K562 treated with DMSO at 1 percent for 4 hours (cell line): ENCODE results near the gene MRPS23. TPM values are rescaled to one million over a fixed set of nuclear protein-coding genes. Genes with fewer than 3 reads are reported as not detected.

Experiments used
- total RNA-seq: library from RNA; unstranded; fragments of 300-600 nt; gene quantifications from 2 replicates; pipeline ENCODE4 v1.2.3, GENCODE V29; 2022; ENCODE audit not compliant: insufficient read depth

The MRPS23 gene
- 39.4 and 54.9 TPM in 2 replicates for total RNA-seq

GRCh38 chr17:57849874-57850754 lies at the start of gene MRPS23:
Gene MRPS23, minus strand, starts transcription at chr17:57850044. Its CDS starts 34 bp downstream, at chr17:57850010.

Other genes starting within 250 kb of the MRPS23 start
- gene CCDC182, start 104.7 kb downstream of the MRPS23 start, total RNA-seq, result not detected in 2 replicates
- gene CUEDC1, start 105.4 kb upstream of the MRPS23 start, total RNA-seq, result 1.8 and 3.2 TPM in 2 replicates
- 20.0 and 22.5 TPM in 2 replicates for gene VEZF1, start 138.2 kb upstream of the MRPS23 start, total RNA-seq
- gene SRSF1, start 157.2 kb upstream of the MRPS23 start, total RNA-seq, result 86.9 and 118 TPM in 2 replicates
- 18.0 and 20.0 TPM in 2 replicates for gene DYNLL2, start 233.4 kb upstream of the MRPS23 start, total RNA-seq